ENCODE data around the gene ARHGAP1.
A peak's percentile ranks its signal among the peaks of the same experiment; 100 is the strongest.

Gene ARHGAP1

GRCh38 chr11:46655631-46656030 is 44.8 kb downstream of the ARHGAP1 start:
- Mint-ChIP-seq H3K27me3 (ENCODE audit: low read depth, poor library complexity) (no peaks in the 10 kb centered on the region), H3K36me3 (ENCODE audit: low read depth) (peaks cover 72% of the 10 kb centered on the region), H3K4me3 (no peak overlapping the region), H3K27ac (no peak overlapping the region), H3K4me1 (no peaks in the 10 kb centered on the region), H3K9me3 (no peaks in the 10 kb centered on the region)
- no peak for DNase-seq
- TF ChIP-seq CTCF (IDR thresholded peaks at IDR 0.05), result no peak

- Mint-ChIP-seq H3K27ac (peak overlapping the region; percentile 98), H3K4me1 (peaks cover 5% of the 10 kb centered on the region), H3K27me3 (ENCODE audit: low read depth, poor library complexity) (peaks cover 2% of the 10 kb centered on the region), H3K9me3 (no peaks in the 10 kb centered on the region), H3K4me3 (no peak overlapping the region), H3K36me3 (ENCODE audit: low read depth) (peaks cover 56% of the 10 kb centered on the region)
- DNase-seq, result no peak
- no peak for TF ChIP-seq CTCF (IDR thresholded peaks at IDR 0.05)
Observed at GRCh38 chr11:46649180-46649738, 51.2 kb downstream of the ARHGAP1 start.

GRCh38 chr11:46643986-46644385 is 56.4 kb downstream of the ARHGAP1 start:
- H3K4me1 Mint-ChIP-seq, result peaks cover under 1% of the 10 kb centered on the region
- H3K9me3 Mint-ChIP-seq, result no peaks in the 10 kb centered on the region
- H3K36me3 Mint-ChIP-seq (ENCODE audit: low read depth), result peaks cover 54% of the 10 kb centered on the region
- H3K27me3 Mint-ChIP-seq (ENCODE audit: low read depth, poor library complexity), result peaks cover 2% of the 10 kb centered on the region
- no peak overlapping the region for H3K4me3 Mint-ChIP-seq
- no peak for TF ChIP-seq CTCF (IDR thresholded peaks at IDR 0.05)
- DNase-seq, result no peak
- no peak overlapping the region for H3K27ac Mint-ChIP-seq

- Mint-ChIP-seq H3K27me3 (ENCODE audit: low read depth, poor library complexity) (peaks cover 2% of the 10 kb centered on the region), H3K36me3 (ENCODE audit: low read depth) (peaks cover 55% of the 10 kb centered on the region), H3K27ac (no peak overlapping the region), H3K4me1 (no peaks in the 10 kb centered on the region), H3K9me3 (no peaks in the 10 kb centered on the region), H3K4me3 (no peak overlapping the region)
- TF ChIP-seq CTCF (IDR thresholded peaks at IDR 0.05), result no peak
- DNase-seq, result no peak
Observed at GRCh38 chr11:46643531-46643930, 56.9 kb downstream of the ARHGAP1 start.

- no peak for TF ChIP-seq CTCF (IDR thresholded peaks at IDR 0.05)
- Mint-ChIP-seq H3K36me3 (ENCODE audit: low read depth) (peaks cover 59% of the 10 kb centered on the region), H3K27me3 (ENCODE audit: low read depth, poor library complexity) (peaks cover 2% of the 10 kb centered on the region), H3K9me3 (no peaks in the 10 kb centered on the region), H3K4me3 (no peak overlapping the region), H3K27ac (no peak overlapping the region), H3K4me1 (no peaks in the 10 kb centered on the region)
- DNase-seq, result no peak
Observed at GRCh38 chr11:46642627-46643335, 57.6 kb downstream of the ARHGAP1 start.

GRCh38 chr11:46641639-46642038 is 58.8 kb downstream of the ARHGAP1 start:
- TF ChIP-seq CTCF (IDR thresholded peaks at IDR 0.05), result no peak
- H3K36me3 Mint-ChIP-seq (ENCODE audit: low read depth), result peaks cover 54% of the 10 kb centered on the region
- H3K4me1 Mint-ChIP-seq, result no peaks in the 10 kb centered on the region
- DNase-seq, result no peak
- peaks cover 7% of the 10 kb centered on the region for H3K27me3 Mint-ChIP-seq (ENCODE audit: low read depth, poor library complexity)
- H3K27ac Mint-ChIP-seq, result no peak overlapping the region
- no peak overlapping the region for H3K4me3 Mint-ChIP-seq
- H3K9me3 Mint-ChIP-seq, result no peaks in the 10 kb centered on the region
